Thyroid gland (tissue), 4 donors: ENCODE results near the gene WNT3.

ENCODE experiments used
- POLR2A ChIP-seq, 2 donors: fragments of 450-650 bp; IDR thresholded peaks; one replicate each; pipeline ENCODE4 v1.6.1; 2017; ENCODE audit warnings: antibody characterized with exemption in 2 of 2, mild to moderate bottlenecking in 2 of 2, moderate library complexity in 1 of 2
- TF ChIP-seq, protein P1 (sequence below), 6 experiments: fragments of 200-600 bp in 3 of 6; fragments of 450-650 bp in 3 of 6; sonication (generic) in 3 of 6; IDR thresholded peaks; one replicate each; pipeline ENCODE4 v1.5.1; 2016 to 2019; ENCODE audit warnings: antibody characterized with exemption in 6 of 6, mild to moderate bottlenecking in 2 of 6, inconsistent platforms in 1 of 6, moderate library complexity in 1 of 6

DNA sequence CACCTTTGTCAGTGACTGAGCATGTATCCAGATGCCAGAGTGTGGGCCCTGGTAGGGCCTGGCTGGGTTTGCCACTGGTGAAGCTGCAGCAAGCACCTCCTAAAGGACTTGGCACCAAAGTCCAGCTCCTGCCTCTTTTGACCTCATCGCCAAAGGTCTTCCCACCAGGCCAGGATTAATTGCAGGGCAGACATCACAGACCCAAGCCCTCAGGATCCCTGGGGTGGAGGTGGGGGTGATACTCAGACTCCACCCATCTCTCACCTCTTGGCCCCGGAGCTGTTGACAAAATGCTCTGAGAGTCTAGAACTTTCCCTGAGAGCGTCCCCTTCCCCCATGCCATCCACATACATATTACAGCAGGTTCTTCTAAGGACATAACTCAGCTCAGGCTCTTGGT lies 4.6 kb downstream of the WNT3 start:
- TF ChIP-seq, protein P1, sequence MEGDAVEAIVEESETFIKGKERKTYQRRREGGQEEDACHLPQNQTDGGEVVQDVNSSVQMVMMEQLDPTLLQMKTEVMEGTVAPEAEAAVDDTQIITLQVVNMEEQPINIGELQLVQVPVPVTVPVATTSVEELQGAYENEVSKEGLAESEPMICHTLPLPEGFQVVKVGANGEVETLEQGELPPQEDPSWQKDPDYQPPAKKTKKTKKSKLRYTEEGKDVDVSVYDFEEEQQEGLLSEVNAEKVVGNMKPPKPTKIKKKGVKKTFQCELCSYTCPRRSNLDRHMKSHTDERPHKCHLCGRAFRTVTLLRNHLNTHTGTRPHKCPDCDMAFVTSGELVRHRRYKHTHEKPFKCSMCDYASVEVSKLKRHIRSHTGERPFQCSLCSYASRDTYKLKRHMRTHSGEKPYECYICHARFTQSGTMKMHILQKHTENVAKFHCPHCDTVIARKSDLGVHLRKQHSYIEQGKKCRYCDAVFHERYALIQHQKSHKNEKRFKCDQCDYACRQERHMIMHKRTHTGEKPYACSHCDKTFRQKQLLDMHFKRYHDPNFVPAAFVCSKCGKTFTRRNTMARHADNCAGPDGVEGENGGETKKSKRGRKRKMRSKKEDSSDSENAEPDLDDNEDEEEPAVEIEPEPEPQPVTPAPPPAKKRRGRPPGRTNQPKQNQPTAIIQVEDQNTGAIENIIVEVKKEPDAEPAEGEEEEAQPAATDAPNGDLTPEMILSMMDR (IDR thresholded peaks at IDR 0.05): no peak
- TF ChIP-seq POLR2A (IDR thresholded peaks at IDR 0.05): no peak
